ENCODE measurements around the gene STAG3. TPM values are rescaled to one million over a fixed set of nuclear protein-coding genes. Genes with fewer than 3 reads are reported as not detected.
"Not testable (repeated sequence)": the region's sequence is repeated elsewhere in the genome, so short reads cannot be mapped to it uniquely, and the experiment has no call there.

Gene STAG3
- total RNA-seq, 1 donor = 0.90 TPM

- no peak overlapping the region for H3K4me3 ChIP-seq (ENCODE audit: low read depth, low read length)
- no peak for DNase-seq (ENCODE audit: low read depth)
- TF ChIP-seq CTCF (IDR thresholded peaks at IDR 0.05; ENCODE audit: insufficient read depth, low read length) = no peak
Measured at GRCh38 chr7:100257017-100257416, 79.3 kb downstream of the STAG3 start.

GRCh38 chr7:100259984-100260383 lies 82.3 kb downstream of the STAG3 start:
- not testable (repeated sequence) for H3K4me3 ChIP-seq (ENCODE audit: low read depth, low read length); DNase-seq (ENCODE audit: low read depth)

- DNase-seq (ENCODE audit: low read depth); H3K4me3 ChIP-seq (ENCODE audit: low read depth, low read length): not testable (repeated sequence)
Measured at GRCh38 chr7:100262896-100263295, 85.2 kb downstream of the STAG3 start.

Other genes starting within 250 kb of the STAG3 start
- gene GJC3, start 248.3 kb upstream of the STAG3 start, total RNA-seq (ENCODE audit: low replicate concordance) = not detected in 2 replicates
- gene AZGP1, start 201.9 kb upstream of the STAG3 start, total RNA-seq (ENCODE audit: low replicate concordance) = not detected in 2 replicates
- 28.9 and 41.9 TPM in 2 replicates for gene ZKSCAN1, start 162.3 kb upstream of the STAG3 start, total RNA-seq (ENCODE audit: low replicate concordance)
- 5.7 and 9.3 TPM in 2 replicates for gene ZSCAN21, start 128.1 kb upstream of the STAG3 start, total RNA-seq (ENCODE audit: low replicate concordance)
- 24.3 and 71.3 TPM in 2 replicates for gene ZNF3, start 96.2 kb upstream of the STAG3 start, total RNA-seq (ENCODE audit: low replicate concordance)
- gene COPS6, start 88.9 kb upstream of the STAG3 start, total RNA-seq (ENCODE audit: low replicate concordance) = 27.1 and 83.7 TPM in 2 replicates
- 13.1 and 97.7 TPM in 2 replicates for gene MCM7, start 76.5 kb upstream of the STAG3 start, total RNA-seq (ENCODE audit: low replicate concordance)
- gene AP4M1, start 76.3 kb upstream of the STAG3 start, total RNA-seq (ENCODE audit: low replicate concordance) = 17.6 and 18.2 TPM in 2 replicates
- 38.6 and 42.7 TPM in 2 replicates for gene TAF6, start 58.6 kb upstream of the STAG3 start, total RNA-seq (ENCODE audit: low replicate concordance)
- gene CNPY4, start 58.3 kb upstream of the STAG3 start, total RNA-seq (ENCODE audit: low replicate concordance) = 25.4 and 54.5 TPM in 2 replicates
- 1.9 and 4.2 TPM in 2 replicates for gene MBLAC1, start 51.0 kb upstream of the STAG3 start, total RNA-seq (ENCODE audit: low replicate concordance)
- 82.2 and 316 TPM in 2 replicates for gene LAMTOR4, start 29.0 kb upstream of the STAG3 start, total RNA-seq (ENCODE audit: low replicate concordance)
- gene TRAPPC14, start 19.2 kb upstream of the STAG3 start, total RNA-seq (ENCODE audit: low replicate concordance) = 3.5 and 10.0 TPM in 2 replicates
- 4.0 and 9.8 TPM in 2 replicates for gene GAL3ST4, start 9.3 kb upstream of the STAG3 start, total RNA-seq (ENCODE audit: low replicate concordance)
- 1.2 and 4.5 TPM in 2 replicates for gene GPC2, start 537 bp upstream of the STAG3 start, total RNA-seq (ENCODE audit: low replicate concordance)
- gene PVRIG, start 42.0 kb downstream of the STAG3 start, total RNA-seq (ENCODE audit: low replicate concordance) = not detected in 2 replicates
- gene SPDYE3, start 129.8 kb downstream of the STAG3 start, total RNA-seq (ENCODE audit: low replicate concordance) = not detected in 2 replicates
- gene PILRB, start 180.2 kb downstream of the STAG3 start, total RNA-seq (ENCODE audit: low replicate concordance) = 4.4 and 8.1 TPM in 2 replicates
- 0.27 TPM in 1 of 2 replicates, not detected in the other for gene PILRA, start 195.6 kb downstream of the STAG3 start, total RNA-seq (ENCODE audit: low replicate concordance)